Cerebellar nuclear complex (tissue), 1 donor: Measurements from ENCODE around the gene YKT6.
A peak's percentile ranks its signal among the peaks of the same experiment; 100 is the strongest.

ENCODE experiments used
- DNase-seq, 2 experiments: peaks; one replicate each; lab custom pipeline; 2025; lab: John Stamatoyannopoulos, UW

YKT6 gene

GRCh38 chr7:44218418-44219201 is 17.8 kb downstream of the YKT6 start:
- DNase-seq, result no peak

DNA sequence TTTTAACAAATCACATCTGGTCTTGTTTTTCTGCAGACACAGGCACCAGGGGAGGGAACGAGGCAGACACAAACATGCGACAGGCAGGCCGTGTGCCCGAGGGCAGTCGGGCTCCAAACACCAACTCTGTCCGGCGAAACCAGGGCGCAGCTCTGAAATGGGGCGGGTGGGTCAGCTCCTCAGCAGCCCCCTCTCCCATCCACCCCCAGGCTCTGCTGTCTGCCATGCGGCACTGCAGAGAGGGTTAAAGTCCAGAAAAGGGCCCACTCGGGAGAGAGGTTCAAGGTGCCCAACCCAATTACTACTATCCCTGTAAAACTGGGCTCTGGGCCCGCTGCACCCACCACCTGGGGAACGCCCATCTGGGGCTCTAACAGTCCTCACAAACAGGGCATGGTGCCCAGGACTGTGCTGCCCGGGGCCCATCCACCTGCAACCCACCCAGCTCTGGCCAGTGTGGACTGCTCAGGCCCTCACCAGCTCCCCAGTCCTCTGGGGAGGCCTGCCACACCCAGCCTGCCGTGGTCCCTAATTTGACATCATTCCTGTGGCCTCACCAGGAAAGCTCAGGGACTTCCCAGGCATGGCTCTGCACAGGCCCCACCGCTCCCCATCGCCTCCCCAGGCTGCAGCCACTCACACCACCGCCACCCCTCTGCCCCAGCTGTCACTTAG is 18.7 kb downstream of the YKT6 start:
- DNase-seq, result no peak

DNA sequence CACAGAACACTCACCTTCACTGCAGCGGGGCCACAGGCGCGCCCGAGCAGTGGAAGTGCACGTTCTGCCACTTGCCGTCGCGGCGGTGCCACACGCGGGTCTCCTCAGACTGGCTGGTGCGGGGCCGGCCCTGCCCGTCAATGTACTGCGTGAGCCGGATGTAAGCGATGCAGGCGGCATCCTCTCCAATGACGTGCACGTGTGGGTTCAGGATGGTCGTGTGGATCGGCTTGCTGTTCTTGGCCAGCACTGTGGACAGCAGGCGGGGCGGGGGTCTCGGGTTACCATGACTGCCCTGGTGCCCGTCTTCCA is 19.2 kb downstream of the YKT6 start:
- DNase-seq, result no peak

- DNase-seq, result no peak
These were observed 19.8 kb downstream of the YKT6 start for GRCh38 chr7:44220358-44221112.

GRCh38 chr7:44221231-44221791 is 20.5 kb downstream of the YKT6 start:
- DNase-seq, result no peak

DNA sequence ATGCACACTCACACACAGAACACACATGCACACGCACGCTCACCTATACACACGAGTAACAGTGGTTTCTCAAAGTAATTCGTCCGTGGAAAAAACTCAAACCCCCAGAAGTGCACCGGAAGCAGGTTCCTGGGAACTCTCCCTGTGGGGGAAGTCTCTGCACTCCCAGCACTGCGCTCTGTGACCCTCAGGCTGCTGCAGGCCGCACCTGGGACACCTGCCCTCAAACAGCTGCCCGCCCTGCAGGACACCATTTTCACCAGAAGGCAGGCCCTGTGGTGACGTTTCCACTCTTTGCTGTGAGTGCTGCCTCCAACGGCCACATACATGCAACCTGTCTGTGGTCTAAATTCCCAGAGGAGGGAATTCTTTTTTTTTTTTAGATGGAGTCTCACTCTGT is 21.3 kb downstream of the YKT6 start:
- no peak for DNase-seq

- DNase-seq, result no peak
These were observed 22.0 kb downstream of the YKT6 start for GRCh38 chr7:44222776-44223261.

DNA sequence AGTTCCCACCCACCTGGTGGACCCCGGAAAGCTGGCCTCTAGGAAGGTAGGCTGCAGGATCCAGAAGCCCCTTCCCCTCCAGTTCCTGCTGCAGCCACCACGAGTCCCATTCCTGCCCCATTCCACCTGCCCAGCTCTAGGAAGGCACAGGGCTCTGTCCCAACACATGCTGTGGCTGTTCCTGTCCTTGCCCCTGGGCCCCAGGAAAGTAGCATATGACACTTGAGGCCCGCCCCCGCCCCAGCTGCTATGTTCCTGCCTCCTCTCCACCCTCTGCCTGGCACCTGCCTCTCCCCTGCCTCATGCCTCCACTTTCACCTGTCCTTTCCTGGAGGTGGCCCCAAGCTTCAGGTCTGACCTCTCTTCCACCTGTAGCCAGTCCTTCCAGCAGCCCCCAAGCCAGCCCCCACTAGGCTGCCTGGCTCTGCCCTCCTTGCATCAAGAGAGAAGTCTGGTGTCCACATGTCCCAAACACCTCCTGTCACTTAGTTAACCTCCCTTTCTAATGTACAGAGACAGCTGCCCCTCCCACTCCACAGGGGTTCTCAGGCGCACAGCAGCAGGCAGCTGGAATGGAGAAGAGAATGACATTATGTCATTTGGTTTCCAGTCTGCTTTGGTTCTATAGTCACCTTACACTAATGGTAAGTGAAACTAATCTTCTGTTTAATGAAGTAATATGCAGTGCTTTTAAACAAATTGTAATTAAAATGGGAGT is 22.7 kb downstream of the YKT6 start:
- DNase-seq, result no peak

GRCh38 chr7:44224080-44224973 is 23.5 kb downstream of the YKT6 start:
- DNase-seq, result no peak

GRCh38 chr7:44224974-44225565 is 24.3 kb downstream of the YKT6 start:
- no peak for DNase-seq

DNA sequence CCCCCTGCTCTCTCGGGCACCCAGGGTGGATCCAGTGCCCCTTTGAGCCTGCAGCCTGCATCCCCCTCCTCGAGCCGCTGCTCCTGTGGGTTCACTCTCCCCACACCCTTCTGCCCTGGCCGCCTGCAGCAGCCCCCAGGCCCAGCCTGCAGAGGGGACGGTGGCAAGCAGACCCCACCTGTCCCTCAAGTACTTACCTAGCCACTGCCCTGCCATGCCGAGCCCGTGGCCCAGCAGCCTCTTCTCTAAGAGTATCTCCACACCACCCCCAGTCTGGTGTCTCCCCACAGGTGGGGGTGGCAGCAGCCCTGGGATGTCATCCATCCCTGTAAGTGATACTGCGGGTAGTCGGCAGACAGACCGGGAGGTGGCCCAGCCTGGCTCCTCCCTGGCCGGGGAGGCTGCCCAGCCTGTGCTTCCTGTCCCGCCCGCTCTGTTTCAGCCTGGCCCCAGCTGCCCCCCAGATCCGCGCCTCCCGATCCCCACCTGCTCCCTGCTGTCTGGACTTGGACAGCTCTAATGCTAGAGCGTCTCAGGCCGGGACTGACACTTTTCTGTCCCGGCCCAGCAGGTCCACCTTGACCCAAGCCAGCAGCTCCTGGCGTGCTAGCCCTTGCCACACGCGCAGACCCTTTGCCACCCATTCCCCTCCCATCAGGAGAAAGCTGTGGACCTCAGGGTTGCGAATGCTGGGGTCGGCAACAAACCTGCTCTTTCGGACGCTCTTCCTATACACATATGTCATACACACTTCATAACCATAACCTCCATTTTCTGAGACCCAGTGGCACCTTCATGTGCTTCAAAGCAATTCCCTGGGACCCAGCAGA is 25.0 kb downstream of the YKT6 start:
- peak in 1 of 2 experiments; percentile 24 for DNase-seq

GRCh38 chr7:44226396-44226753 is 25.6 kb downstream of the YKT6 start:
- no peak for DNase-seq

- no peak for DNase-seq
These were observed 27.1 kb downstream of the YKT6 start for GRCh38 chr7:44227911-44228310.

DNA sequence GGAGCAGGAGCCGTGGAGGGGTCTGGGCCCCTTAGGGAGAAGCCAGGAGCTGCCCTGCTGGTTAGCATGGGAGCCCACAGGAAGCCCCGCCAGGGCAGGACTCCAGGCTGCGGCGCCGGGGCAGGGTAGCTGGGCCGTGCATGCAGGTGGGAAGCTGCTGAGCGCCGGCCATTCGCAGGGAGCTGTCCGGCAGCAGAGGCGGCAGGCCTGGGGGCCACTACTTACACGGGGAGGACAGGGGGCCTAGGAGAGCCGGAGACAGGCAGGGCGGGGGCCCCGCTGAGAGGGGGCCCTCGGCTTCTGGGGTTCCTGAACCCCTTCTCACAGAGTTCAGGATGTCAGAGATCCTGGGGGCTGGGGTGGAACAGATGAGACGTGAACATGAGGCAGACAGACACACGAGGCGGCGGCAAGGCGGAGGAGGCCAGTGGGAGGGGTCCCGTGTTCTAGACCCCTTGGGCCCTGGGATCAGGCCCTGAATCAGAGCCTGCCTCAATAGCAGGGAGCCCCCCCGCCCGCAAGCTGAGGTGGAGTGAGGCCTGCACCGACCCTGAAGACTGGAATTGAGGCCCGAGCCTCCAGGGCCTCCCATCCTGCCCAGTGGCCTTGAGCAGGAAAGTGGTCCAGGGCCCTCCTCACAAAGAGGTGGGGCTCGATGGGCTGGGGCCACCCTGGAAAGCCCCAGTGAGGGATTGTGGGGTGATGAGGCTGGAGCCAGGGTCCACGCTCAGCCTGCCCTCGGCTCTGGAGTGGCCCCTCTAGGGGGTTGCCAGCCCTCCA is 28.0 kb downstream of the YKT6 start:
- DNase-seq, result no peak

- no peak for DNase-seq
These were observed 28.8 kb downstream of the YKT6 start for GRCh38 chr7:44229546-44230105.

DNA sequence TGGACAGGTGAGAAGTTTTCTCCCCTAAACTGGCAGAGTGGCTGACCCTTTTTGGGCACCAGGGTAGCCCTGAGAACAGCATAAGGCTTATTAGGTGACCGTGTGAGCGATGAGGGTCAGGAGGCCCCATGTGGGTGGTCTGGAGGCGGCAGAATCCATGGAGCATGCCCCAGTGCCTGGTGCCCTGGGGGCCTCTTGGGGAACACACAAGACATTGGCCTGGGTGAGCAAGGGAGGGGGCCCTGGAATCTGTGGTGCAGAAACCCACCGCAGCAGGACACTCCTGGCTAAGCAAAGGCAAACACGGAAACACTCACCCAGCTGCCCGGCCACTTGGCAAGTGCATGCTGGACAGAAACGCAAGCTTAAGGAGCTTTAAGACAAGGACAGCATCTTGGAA is 29.5 kb downstream of the YKT6 start:
- DNase-seq, result no peak

DNA sequence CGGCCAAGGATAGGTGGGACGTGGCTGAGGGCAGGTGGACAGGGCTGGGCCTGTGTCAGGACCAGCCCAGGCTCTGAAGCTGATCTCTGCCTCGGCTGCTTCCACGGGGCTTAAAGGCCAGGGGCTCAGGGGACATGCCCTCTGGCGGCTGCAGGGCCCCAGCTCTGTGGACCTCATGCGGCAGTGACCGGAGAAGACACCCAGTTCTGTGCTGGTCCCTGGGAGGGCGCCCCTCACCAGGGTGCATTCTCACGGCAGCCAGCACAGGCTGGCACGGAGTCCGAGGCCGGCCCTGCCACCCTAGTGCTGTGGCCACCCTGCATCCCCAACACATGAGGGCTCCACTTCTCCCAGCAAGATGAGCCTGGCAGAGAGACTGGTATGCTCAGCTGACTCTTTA is 30.3 kb downstream of the YKT6 start:
- no peak for DNase-seq

GRCh38 chr7:44232396-44232795 is 31.6 kb downstream of the YKT6 start:
- no peak for DNase-seq
